LoVo (cell line): Measurements from ENCODE around the gene NPAS2.

Experiments used
- DNase-seq: peaks from one replicate; pipeline ENCODE4 v3.0.0-alpha.2; 2016; ENCODE audit warnings: low spot score

The NPAS2 gene

GRCh38 chr2:100971221-100971620 is 151.3 kb downstream of the NPAS2 start:
- no peak for DNase-seq

- DNase-seq: no peak
Measured at GRCh38 chr2:100972452-100972851, 152.5 kb downstream of the NPAS2 start.

GRCh38 chr2:100974712-100975520 is 155.0 kb downstream of the NPAS2 start:
- no peak for DNase-seq

GRCh38 chr2:100975521-100975785 is 155.5 kb downstream of the NPAS2 start:
- no peak for DNase-seq

GRCh38 chr2:100976061-100976460 is 156.1 kb downstream of the NPAS2 start:
- DNase-seq: no peak

- no peak for DNase-seq
Measured at GRCh38 chr2:100976645-100977391, 156.9 kb downstream of the NPAS2 start.

GRCh38 chr2:100977511-100977910 is 157.6 kb downstream of the NPAS2 start:
- DNase-seq: no peak

- DNase-seq: no peak
Measured at GRCh38 chr2:100978582-100979191, 158.7 kb downstream of the NPAS2 start.

- no peak for DNase-seq
Measured at GRCh38 chr2:100980046-100980445, 160.1 kb downstream of the NPAS2 start.

- no peak for DNase-seq
Measured at GRCh38 chr2:100981011-100981410, 161.1 kb downstream of the NPAS2 start.

- no peak for DNase-seq
Measured at GRCh38 chr2:100982431-100982861, 162.5 kb downstream of the NPAS2 start.

- no peak for DNase-seq
Measured at GRCh38 chr2:100983201-100983600, 163.3 kb downstream of the NPAS2 start.

GRCh38 chr2:100983684-100984310 is 163.9 kb downstream of the NPAS2 start:
- no peak for DNase-seq

GRCh38 chr2:100984892-100985307 is 165.0 kb downstream of the NPAS2 start:
- peak; percentile 72 for DNase-seq

- DNase-seq: no peak
Measured at GRCh38 chr2:100986157-100986556, 166.2 kb downstream of the NPAS2 start.

- DNase-seq: no peak
Measured at GRCh38 chr2:100987536-100987935, 167.6 kb downstream of the NPAS2 start.

- no peak for DNase-seq
Measured at GRCh38 chr2:100987974-100988373, 168.0 kb downstream of the NPAS2 start.

GRCh38 chr2:100988630-100989417 is 168.9 kb downstream of the NPAS2 start:
- DNase-seq: no peak

- no peak for DNase-seq
Measured at GRCh38 chr2:100989666-100990065, 169.7 kb downstream of the NPAS2 start.

GRCh38 chr2:100990166-100990565 is 170.2 kb downstream of the NPAS2 start:
- DNase-seq: no peak

GRCh38 chr2:100990650-100991403 is 170.9 kb downstream of the NPAS2 start:
- DNase-seq: no peak
